ENCODE results near the gene WT1.

DNA sequence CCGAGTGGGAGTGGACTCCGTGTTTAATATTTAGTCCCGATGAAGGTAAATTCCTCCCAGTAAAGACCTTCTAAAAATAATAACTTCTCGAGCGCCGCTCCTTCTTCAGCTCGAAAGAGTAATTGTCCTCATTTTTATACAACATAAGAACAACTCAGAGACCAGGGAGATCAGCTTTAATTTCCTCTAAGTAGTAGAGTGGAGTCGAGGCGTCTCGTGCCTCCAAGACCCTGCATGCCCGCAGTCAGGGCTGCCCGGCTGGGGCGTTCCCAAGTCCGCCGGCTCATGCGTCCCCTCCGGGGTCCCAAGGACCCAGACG lies 7.8 kb downstream of the WT1 start:
- TF ChIP-seq, protein P1, sequence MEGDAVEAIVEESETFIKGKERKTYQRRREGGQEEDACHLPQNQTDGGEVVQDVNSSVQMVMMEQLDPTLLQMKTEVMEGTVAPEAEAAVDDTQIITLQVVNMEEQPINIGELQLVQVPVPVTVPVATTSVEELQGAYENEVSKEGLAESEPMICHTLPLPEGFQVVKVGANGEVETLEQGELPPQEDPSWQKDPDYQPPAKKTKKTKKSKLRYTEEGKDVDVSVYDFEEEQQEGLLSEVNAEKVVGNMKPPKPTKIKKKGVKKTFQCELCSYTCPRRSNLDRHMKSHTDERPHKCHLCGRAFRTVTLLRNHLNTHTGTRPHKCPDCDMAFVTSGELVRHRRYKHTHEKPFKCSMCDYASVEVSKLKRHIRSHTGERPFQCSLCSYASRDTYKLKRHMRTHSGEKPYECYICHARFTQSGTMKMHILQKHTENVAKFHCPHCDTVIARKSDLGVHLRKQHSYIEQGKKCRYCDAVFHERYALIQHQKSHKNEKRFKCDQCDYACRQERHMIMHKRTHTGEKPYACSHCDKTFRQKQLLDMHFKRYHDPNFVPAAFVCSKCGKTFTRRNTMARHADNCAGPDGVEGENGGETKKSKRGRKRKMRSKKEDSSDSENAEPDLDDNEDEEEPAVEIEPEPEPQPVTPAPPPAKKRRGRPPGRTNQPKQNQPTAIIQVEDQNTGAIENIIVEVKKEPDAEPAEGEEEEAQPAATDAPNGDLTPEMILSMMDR (IDR thresholded peaks at IDR 0.05), result no peak
- no peak for TF ChIP-seq ZFX (IDR thresholded peaks at IDR 0.05; ENCODE audit: borderline replicate concordance)

Data from 22Rv1 (cell line).